ENCODE data around the gene CTNNBIP1. TPM values are rescaled to one million over a fixed set of nuclear protein-coding genes. Genes with fewer than 3 reads are reported as not detected.

Gene CTNNBIP1
- total RNA-seq, 1 experiment from 2014 or later, result 31.3 TPM

DNA sequence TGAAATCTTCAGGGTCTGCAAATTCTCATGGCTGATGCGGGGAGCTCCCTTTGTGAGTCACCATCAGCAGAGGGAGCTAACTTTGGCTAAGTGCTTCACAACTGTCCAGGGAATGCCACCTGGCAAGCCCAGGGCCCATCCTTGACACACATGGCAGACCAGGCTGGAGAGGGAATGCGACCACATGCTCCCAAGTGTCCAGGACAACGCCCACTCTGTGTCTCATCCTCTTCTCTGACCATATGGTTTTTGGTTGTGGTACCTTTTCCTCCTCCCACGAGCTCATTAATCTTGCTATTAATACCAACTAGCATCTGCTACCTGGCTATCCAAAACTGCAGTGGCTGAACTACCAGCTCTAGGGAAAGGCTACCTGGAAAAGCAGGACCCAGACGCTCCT, 49.2 kb downstream of the CTNNBIP1 start:
- H4K20me1 ChIP-seq (ENCODE audit: insufficient read depth), result no peaks in the 10 kb centered on the region
- H3K4me3 ChIP-seq (replicated peaks in 1 of 2; ENCODE audit: low read depth in 1 of 2, low read length in 2 of 2), result no peak overlapping the region
- H3K27ac ChIP-seq (ENCODE audit: low read depth, low read length), result no peak overlapping the region
- H3K4me1 ChIP-seq (ENCODE audit: control insufficient read depth in 1 of 2, insufficient read depth in 2 of 2, low read length in 2 of 2), result no peaks in the 10 kb centered on the region
- ATAC-seq (no peak), DNase-seq (ENCODE audit: low read depth, low spot score) (no peak)
- ChIA-PET RAD21 (ENCODE audit: low non-redundant PET in 1 of 2, low total read pairs in 2 of 2, uncharacterized antibody in 2 of 2, unreplicated experiment in 2 of 2) (interaction anchor here (0.6 to 1.1 kb wide), 2 partner anchors 76 kb away, joined by 3 to 5 read pairs; no protein-coding TSS in a partner anchor), CTCF (interaction anchor here (0.8 to 0.9 kb wide), 2 partner anchors 13 to 76 kb away, joined by 3 to 4 read pairs; no protein-coding TSS in a partner anchor), POLR2A (no interaction called here)
- TF ChIP-seq ATF3 (IDR thresholded peaks at IDR 0.05) (no peak), ELF1 (IDR thresholded peaks at IDR 0.05; ENCODE audit: borderline replicate concordance, low read depth) (no peak), POLR2A (IDR thresholded peaks at IDR 0.05; ENCODE audit: borderline replicate concordance, extremely low read depth, insufficient read depth, insufficient read length) (no peak), FOSL1 (IDR thresholded peaks at IDR 0.05; ENCODE audit: low read depth) (no peak), CTCF (IDR thresholded peaks at IDR 0.05 in 2 of 3, conservative IDR thresholded peaks at IDR 0.05 in 1 of 3; ENCODE audit: borderline replicate concordance in 1 of 3, insufficient read depth in 1 of 3, low read depth in 2 of 3, low read length in 2 of 3) (no peak), EZH2phosphoT487 (IDR thresholded peaks at IDR 0.05; ENCODE audit: borderline replicate concordance) (no peak), POLR2AphosphoS5 (IDR thresholded peaks at IDR 0.05; ENCODE audit: low read depth, low read length) (no peak), CEBPB (IDR thresholded peaks at IDR 0.05; ENCODE audit: low read depth) (no peak), SRF (IDR thresholded peaks at IDR 0.05; ENCODE audit: low read depth) (no peak)
- intact Hi-C loops (cut with micrococcal nuclease), result no loop called here
- no peaks in the 10 kb centered on the region for H3K36me3 ChIP-seq (ENCODE audit: control insufficient read depth in 1 of 2, insufficient read depth in 2 of 2, low read length in 2 of 2)
- no peak overlapping the region for H3K9ac ChIP-seq (ENCODE audit: low read length)
- BruUV-seq (replicated peaks), result no TSS peak
- no peaks in the 10 kb centered on the region for H3K27me3 ChIP-seq (ENCODE audit: insufficient read depth, low read length)
- no peak overlapping the region for H3K4me2 ChIP-seq (ENCODE audit: low read length)
- H2AFZ ChIP-seq (ENCODE audit: low read depth, low read length, poor library complexity, severe bottlenecking), result no peak overlapping the region
- no peaks in the 10 kb centered on the region for H3K9me2 ChIP-seq (ENCODE audit: insufficient read depth)
- no peaks in the 10 kb centered on the region for H3K79me2 ChIP-seq (ENCODE audit: insufficient read depth, low read length)
- no peaks in the 10 kb centered on the region for H3K9me3 ChIP-seq (ENCODE audit: control insufficient read depth in 1 of 2, insufficient read depth in 1 of 2, low read depth in 1 of 2, low read length in 2 of 2)

Data from HCT116 (cell line).